Activated naive CD8-positive, alpha-beta T cell treated with anti-CD3 and anti-CD28 coated beads, Interleukin-2, amount 10 ng/mL, durations not matched to agents 7 days and 5 days (primary cell): Measurements from ENCODE around the gene CD46. TPM values are rescaled to one million over a fixed set of nuclear protein-coding genes. Genes with fewer than 3 reads are reported as not detected.

ENCODE experiments used
- ATAC-seq: fragments of 150-1000 bp; cut with Tn5 transposase; one replicate; pipeline ENCODE4 v1.10.0; 2021; ENCODE audit warnings: low read depth, moderate library complexity
- POLR2A ChIA-PET: fragments of 350-600 bp; sonication (Branson Sonifier 250); formaldehyde crosslinking; loops from one replicate; lab custom pipeline; 2021; ENCODE audit warnings: antibody characterized with exemption; lab: Charles Lee
- DNase-seq: peaks from one replicate; pipeline ENCODE4 v3.0.0; 2021
- H3K27ac Mint-ChIP-seq: one replicate; pipeline ENCODE4 v1.8.0; 2022; ENCODE audit warnings: mild to moderate bottlenecking, mixed read lengths
- H3K27me3 Mint-ChIP-seq: one replicate; pipeline ENCODE4 v1.8.0; 2022; ENCODE audit warnings: mild to moderate bottlenecking, moderate library complexity, mixed read lengths
- H3K36me3 Mint-ChIP-seq: one replicate; pipeline ENCODE4 v1.8.0; 2021; ENCODE audit warnings: mild to moderate bottlenecking, mixed read lengths
- H3K4me1 Mint-ChIP-seq: one replicate; pipeline ENCODE4 v1.8.0; 2021; ENCODE audit warnings: mixed read lengths
- H3K4me3 Mint-ChIP-seq: one replicate; pipeline ENCODE4 v1.8.0; 2022; ENCODE audit warnings: mild to moderate bottlenecking, moderate library complexity, mixed read lengths
- H3K9me3 Mint-ChIP-seq: one replicate; pipeline ENCODE4 v1.8.0; 2021; ENCODE audit warnings: mixed read lengths
- total RNA-seq, 2 experiments: library from RNA; stranded (reverse); gene quantifications; one replicate each; pipeline ENCODE4 v1.2.3, GENCODE V29; 2021

The CD46 gene
- total RNA-seq, 2 experiments from 2014 or later, result 146 to 151 TPM

GRCh38 chr1:207807690-207808321 is 56.0 kb downstream of the CD46 start:
- Mint-ChIP-seq H3K36me3 (peaks cover 17% of the 10 kb centered on the region), H3K27me3 (no peaks in the 10 kb centered on the region), H3K9me3 (no peaks in the 10 kb centered on the region), H3K4me3 (peak overlapping the region; percentile 63), H3K27ac (peak overlapping the region; percentile 82), H3K4me1 (peaks cover 23% of the 10 kb centered on the region)
- DNase-seq (no peak), ATAC-seq (no peak)
- POLR2A ChIA-PET, result no interaction called here

- DNase-seq, result no peak
- Mint-ChIP-seq H3K4me3 (peak overlapping the region; percentile 19), H3K27ac (no peak overlapping the region), H3K27me3 (no peaks in the 10 kb centered on the region), H3K9me3 (no peaks in the 10 kb centered on the region), H3K4me1 (peaks cover 23% of the 10 kb centered on the region), H3K36me3 (peaks cover 13% of the 10 kb centered on the region)
- POLR2A ChIA-PET, result no interaction called here
- no peak for ATAC-seq
Measured at GRCh38 chr1:207808322-207808705, 56.5 kb downstream of the CD46 start.

GRCh38 chr1:207808911-207809555 is 57.2 kb downstream of the CD46 start:
- H3K9me3 Mint-ChIP-seq, result no peaks in the 10 kb centered on the region
- H3K27ac Mint-ChIP-seq, result peak overlapping the region; percentile 21
- POLR2A ChIA-PET, result no interaction called here
- H3K4me3 Mint-ChIP-seq, result no peak overlapping the region
- no peaks in the 10 kb centered on the region for H3K27me3 Mint-ChIP-seq
- H3K4me1 Mint-ChIP-seq, result peaks cover 23% of the 10 kb centered on the region
- H3K36me3 Mint-ChIP-seq, result peaks cover 14% of the 10 kb centered on the region
- DNase-seq, result no peak
- no peak for ATAC-seq

- H3K27me3 Mint-ChIP-seq, result no peaks in the 10 kb centered on the region
- no peaks in the 10 kb centered on the region for H3K9me3 Mint-ChIP-seq
- no peak overlapping the region for H3K27ac Mint-ChIP-seq
- peaks cover 25% of the 10 kb centered on the region for H3K4me1 Mint-ChIP-seq
- peaks cover 17% of the 10 kb centered on the region for H3K36me3 Mint-ChIP-seq
- no peak overlapping the region for H3K4me3 Mint-ChIP-seq
- ATAC-seq (no peak), DNase-seq (no peak)
- POLR2A ChIA-PET, result interaction anchor here (0.7 kb wide), 1 partner anchor 59 kb away, joined by 3 read pairs; no protein-coding TSS in a partner anchor
Measured at GRCh38 chr1:207810173-207810572, 58.3 kb downstream of the CD46 start.

- no peaks in the 10 kb centered on the region for H3K9me3 Mint-ChIP-seq
- no peaks in the 10 kb centered on the region for H3K27me3 Mint-ChIP-seq
- no peak overlapping the region for H3K27ac Mint-ChIP-seq
- no peak for DNase-seq
- H3K4me3 Mint-ChIP-seq, result no peak overlapping the region
- POLR2A ChIA-PET, result interaction anchor here (0.5 to 0.7 kb wide), 2 partner anchors 59 to 208 kb away, joined by 3 read pairs; no protein-coding TSS in a partner anchor
- no peak for ATAC-seq
- H3K36me3 Mint-ChIP-seq, result peaks cover 20% of the 10 kb centered on the region
- H3K4me1 Mint-ChIP-seq, result peaks cover 29% of the 10 kb centered on the region
Measured at GRCh38 chr1:207810606-207811295, 58.9 kb downstream of the CD46 start.

GRCh38 chr1:207811319-207811718 is 59.5 kb downstream of the CD46 start:
- Mint-ChIP-seq H3K36me3 (peaks cover 25% of the 10 kb centered on the region), H3K4me1 (peaks cover 35% of the 10 kb centered on the region), H3K9me3 (no peaks in the 10 kb centered on the region), H3K27ac (no peak overlapping the region), H3K27me3 (no peaks in the 10 kb centered on the region), H3K4me3 (no peak overlapping the region)
- POLR2A ChIA-PET, result interaction anchor here (0.5 to 1.1 kb wide), 3 partner anchors 11 to 207 kb away, joined by 3 to 4 read pairs (median 3); no protein-coding TSS in a partner anchor
- no peak for ATAC-seq
- no peak for DNase-seq

GRCh38 chr1:207811920-207812720 is 60.3 kb downstream of the CD46 start:
- no peak overlapping the region for H3K4me3 Mint-ChIP-seq
- POLR2A ChIA-PET, result interaction anchor here (0.9 to 1.1 kb wide), 2 partner anchors 11 to 14 kb away, joined by 3 to 4 read pairs; no protein-coding TSS in a partner anchor
- no peak for ATAC-seq

GRCh38 chr1:207812778-207813511 is 61.1 kb downstream of the CD46 start:
- no peak overlapping the region for H3K27ac Mint-ChIP-seq
- ATAC-seq, result no peak
- H3K4me3 Mint-ChIP-seq, result no peak overlapping the region
- H3K4me1 Mint-ChIP-seq, result peaks cover 29% of the 10 kb centered on the region
- H3K27me3 Mint-ChIP-seq, result no peaks in the 10 kb centered on the region
- POLR2A ChIA-PET, result no interaction called here
- no peaks in the 10 kb centered on the region for H3K9me3 Mint-ChIP-seq
- H3K36me3 Mint-ChIP-seq, result peaks cover 27% of the 10 kb centered on the region
- no peak for DNase-seq

More at GRCh38 chr1:207811920-207812720, 60.3 kb downstream of the CD46 start:
- peaks cover 31% of the 10 kb centered on the region for H3K4me1 Mint-ChIP-seq
- H3K9me3 Mint-ChIP-seq, result no peaks in the 10 kb centered on the region
- DNase-seq, result no peak
- H3K27ac Mint-ChIP-seq, result no peak overlapping the region
- no peaks in the 10 kb centered on the region for H3K27me3 Mint-ChIP-seq
- H3K36me3 Mint-ChIP-seq, result peaks cover 27% of the 10 kb centered on the region

GRCh38 chr1:207813512-207813881 is 61.6 kb downstream of the CD46 start:
- no peak overlapping the region for H3K27ac Mint-ChIP-seq
- peaks cover 25% of the 10 kb centered on the region for H3K4me1 Mint-ChIP-seq
- no peaks in the 10 kb centered on the region for H3K9me3 Mint-ChIP-seq
- H3K27me3 Mint-ChIP-seq, result no peaks in the 10 kb centered on the region
- DNase-seq (no peak), ATAC-seq (no peak)
- peaks cover 26% of the 10 kb centered on the region for H3K36me3 Mint-ChIP-seq
- no peak overlapping the region for H3K4me3 Mint-ChIP-seq
- POLR2A ChIA-PET, result no interaction called here

- H3K36me3 Mint-ChIP-seq, result peaks cover 25% of the 10 kb centered on the region
- ATAC-seq, result no peak
- H3K27me3 Mint-ChIP-seq, result no peaks in the 10 kb centered on the region
- POLR2A ChIA-PET, result interaction anchor here (1.1 kb wide), 1 partner anchor 1235 kb away, joined by 5 read pairs; no protein-coding TSS in a partner anchor
- H3K4me3 Mint-ChIP-seq, result no peak overlapping the region
- no peak for DNase-seq
- H3K4me1 Mint-ChIP-seq, result peaks cover 23% of the 10 kb centered on the region
- no peaks in the 10 kb centered on the region for H3K9me3 Mint-ChIP-seq
- H3K27ac Mint-ChIP-seq, result no peak overlapping the region
Measured at GRCh38 chr1:207813946-207814345, 62.1 kb downstream of the CD46 start.

- ATAC-seq (no peak), DNase-seq (no peak)
- POLR2A ChIA-PET, result interaction anchor here (1.1 kb wide), 1 partner anchor 1235 kb away, joined by 5 read pairs; no protein-coding TSS in a partner anchor
- peaks cover 23% of the 10 kb centered on the region for H3K36me3 Mint-ChIP-seq
- no peaks in the 10 kb centered on the region for H3K9me3 Mint-ChIP-seq
- no peaks in the 10 kb centered on the region for H3K27me3 Mint-ChIP-seq
- H3K4me3 Mint-ChIP-seq, result no peak overlapping the region
- peaks cover 22% of the 10 kb centered on the region for H3K4me1 Mint-ChIP-seq
- H3K27ac Mint-ChIP-seq, result no peak overlapping the region
Measured at GRCh38 chr1:207814469-207814868, 62.6 kb downstream of the CD46 start.

- Mint-ChIP-seq H3K4me1 (peaks cover 25% of the 10 kb centered on the region), H3K9me3 (no peaks in the 10 kb centered on the region)
- POLR2A ChIA-PET, result no interaction called here
Measured at GRCh38 chr1:207815466-207815865, 63.6 kb downstream of the CD46 start.

More at GRCh38 chr1:207815466-207815865, 63.6 kb downstream of the CD46 start:
- Mint-ChIP-seq H3K4me3 (no peak overlapping the region), H3K27ac (peak overlapping the region; percentile 32), H3K27me3 (no peaks in the 10 kb centered on the region), H3K36me3 (peaks cover 23% of the 10 kb centered on the region)
- DNase-seq, result no peak
- no peak for ATAC-seq
